LNCaP clone FGC (cell line): Measurements from ENCODE around the gene CLCN7.

Experiments used
- DNase-seq: peaks from one replicate; pipeline ENCODE4 v3.0.0-alpha.2; 2011; ENCODE audit warnings: low read depth
- H3K4me3 ChIP-seq: 2 replicates; pipeline ENCODE4 v1.5.1; 2011; ENCODE audit warnings: mild to moderate bottlenecking, low read depth, low read length, control low read depth
- TF ChIP-seq, protein P1 (sequence below): IDR thresholded peaks from 2 replicates; pipeline ENCODE4 v1.5.1; 2012; ENCODE audit warnings: mild to moderate bottlenecking; ENCODE audit not compliant: control insufficient read depth, insufficient read depth; ENCODE audit errors: extremely low read depth

Gene CLCN7

DNA sequence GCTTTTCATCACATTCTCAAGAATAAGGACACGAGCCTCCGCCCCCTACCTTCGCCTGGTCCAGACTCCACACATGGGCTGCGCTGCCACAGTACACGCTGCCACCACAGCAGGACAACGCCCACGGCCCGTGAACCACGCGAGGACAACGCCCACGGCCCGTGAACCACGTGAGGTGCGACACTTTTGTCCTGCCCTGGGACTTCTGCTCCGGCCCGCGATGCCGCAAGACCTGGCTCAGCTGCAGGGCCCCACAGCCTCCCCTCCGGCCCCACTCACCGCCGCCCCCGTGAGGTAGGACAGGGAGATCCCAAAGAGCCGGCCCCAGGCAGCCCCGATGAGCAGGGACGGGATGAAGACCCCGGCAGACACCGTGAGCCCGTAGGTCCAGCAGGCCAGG lies 24.6 kb downstream of the CLCN7 start:
- DNase-seq, result no peak
- TF ChIP-seq, protein P1, sequence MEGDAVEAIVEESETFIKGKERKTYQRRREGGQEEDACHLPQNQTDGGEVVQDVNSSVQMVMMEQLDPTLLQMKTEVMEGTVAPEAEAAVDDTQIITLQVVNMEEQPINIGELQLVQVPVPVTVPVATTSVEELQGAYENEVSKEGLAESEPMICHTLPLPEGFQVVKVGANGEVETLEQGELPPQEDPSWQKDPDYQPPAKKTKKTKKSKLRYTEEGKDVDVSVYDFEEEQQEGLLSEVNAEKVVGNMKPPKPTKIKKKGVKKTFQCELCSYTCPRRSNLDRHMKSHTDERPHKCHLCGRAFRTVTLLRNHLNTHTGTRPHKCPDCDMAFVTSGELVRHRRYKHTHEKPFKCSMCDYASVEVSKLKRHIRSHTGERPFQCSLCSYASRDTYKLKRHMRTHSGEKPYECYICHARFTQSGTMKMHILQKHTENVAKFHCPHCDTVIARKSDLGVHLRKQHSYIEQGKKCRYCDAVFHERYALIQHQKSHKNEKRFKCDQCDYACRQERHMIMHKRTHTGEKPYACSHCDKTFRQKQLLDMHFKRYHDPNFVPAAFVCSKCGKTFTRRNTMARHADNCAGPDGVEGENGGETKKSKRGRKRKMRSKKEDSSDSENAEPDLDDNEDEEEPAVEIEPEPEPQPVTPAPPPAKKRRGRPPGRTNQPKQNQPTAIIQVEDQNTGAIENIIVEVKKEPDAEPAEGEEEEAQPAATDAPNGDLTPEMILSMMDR, result no peak
- no peak overlapping the region for H3K4me3 ChIP-seq

DNA sequence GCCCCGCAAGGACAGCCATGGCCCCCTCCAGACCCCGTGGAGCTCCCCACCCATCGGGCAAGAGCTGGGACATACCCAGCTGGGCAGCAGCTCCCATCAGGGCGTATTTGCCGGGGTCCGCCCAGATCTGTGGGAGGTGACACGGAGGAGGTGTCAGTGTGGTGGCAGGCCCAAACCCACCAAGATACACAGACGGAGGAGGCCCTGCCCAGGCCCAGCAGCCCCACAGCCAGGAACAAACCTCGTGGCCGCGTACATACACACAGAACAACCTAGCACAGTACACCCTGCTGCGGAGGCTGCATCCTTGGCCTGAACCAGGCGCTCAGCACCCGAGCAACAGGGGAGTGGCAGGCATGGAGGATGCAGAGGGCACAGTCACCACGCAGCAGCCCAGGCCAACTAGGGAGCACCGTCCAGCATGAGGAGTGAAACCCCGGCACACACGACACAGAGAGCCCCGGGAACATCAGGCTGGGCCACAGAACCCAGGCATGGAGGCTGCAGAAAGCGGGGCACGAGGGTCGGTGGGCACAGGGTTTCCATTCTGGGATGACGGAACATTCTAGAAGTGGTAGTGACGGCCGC lies 25.5 kb downstream of the CLCN7 start:
- TF ChIP-seq, protein P1, result no peak
- H3K4me3 ChIP-seq, result no peak overlapping the region
- DNase-seq, result no peak

DNA sequence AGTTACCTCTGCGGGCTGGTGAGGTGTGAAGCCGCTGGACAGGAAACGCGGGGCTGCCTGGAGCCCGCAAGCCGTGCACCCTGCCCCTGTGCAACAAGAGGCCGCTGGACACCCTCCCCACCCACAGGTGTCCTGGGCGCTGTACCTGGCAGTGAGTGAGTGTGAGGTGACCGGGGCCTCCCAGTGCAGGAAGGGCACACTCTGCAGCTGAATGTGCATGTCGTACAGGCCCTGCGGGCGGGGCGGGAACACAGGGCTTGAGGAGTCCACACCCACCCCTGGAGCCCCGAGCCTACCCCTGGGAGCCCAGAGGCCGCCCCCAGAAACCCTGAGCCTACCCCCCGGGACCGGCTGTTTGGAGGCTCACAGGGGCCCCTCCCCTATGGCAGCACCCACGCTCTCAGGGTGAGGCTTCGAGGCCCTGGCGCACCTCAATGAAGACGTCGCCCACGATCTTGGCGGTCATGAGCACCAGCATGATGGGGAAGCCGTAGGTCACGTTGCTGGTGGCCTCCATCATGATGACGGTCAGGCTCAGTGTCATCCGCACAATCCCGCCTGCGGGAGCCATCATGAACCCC lies 26.2 kb downstream of the CLCN7 start:
- TF ChIP-seq, protein P1, result no peak
- no peak overlapping the region for H3K4me3 ChIP-seq
- no peak for DNase-seq

DNA sequence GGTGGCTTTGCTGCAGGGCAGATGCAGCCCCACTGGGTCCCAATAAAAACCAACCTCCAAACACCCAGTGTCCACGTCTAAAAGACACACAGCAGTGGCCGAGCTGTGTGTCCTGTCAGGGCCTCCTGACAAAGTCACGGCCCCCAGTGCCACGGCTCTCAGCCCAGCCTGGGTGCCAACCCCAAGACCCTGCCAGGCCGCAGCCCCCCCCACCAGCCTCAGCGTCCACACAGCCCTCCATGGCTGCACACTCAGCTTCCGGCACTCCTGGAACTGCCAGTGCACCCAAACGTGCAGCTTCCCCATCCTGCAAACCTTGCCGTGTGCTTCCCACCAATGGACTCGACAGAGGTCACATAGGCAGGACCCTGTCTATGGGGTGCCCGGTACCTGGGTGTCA lies 26.9 kb downstream of the CLCN7 start:
- DNase-seq, result no peak
- no peak overlapping the region for H3K4me3 ChIP-seq
- TF ChIP-seq, protein P1, result no peak

DNA sequence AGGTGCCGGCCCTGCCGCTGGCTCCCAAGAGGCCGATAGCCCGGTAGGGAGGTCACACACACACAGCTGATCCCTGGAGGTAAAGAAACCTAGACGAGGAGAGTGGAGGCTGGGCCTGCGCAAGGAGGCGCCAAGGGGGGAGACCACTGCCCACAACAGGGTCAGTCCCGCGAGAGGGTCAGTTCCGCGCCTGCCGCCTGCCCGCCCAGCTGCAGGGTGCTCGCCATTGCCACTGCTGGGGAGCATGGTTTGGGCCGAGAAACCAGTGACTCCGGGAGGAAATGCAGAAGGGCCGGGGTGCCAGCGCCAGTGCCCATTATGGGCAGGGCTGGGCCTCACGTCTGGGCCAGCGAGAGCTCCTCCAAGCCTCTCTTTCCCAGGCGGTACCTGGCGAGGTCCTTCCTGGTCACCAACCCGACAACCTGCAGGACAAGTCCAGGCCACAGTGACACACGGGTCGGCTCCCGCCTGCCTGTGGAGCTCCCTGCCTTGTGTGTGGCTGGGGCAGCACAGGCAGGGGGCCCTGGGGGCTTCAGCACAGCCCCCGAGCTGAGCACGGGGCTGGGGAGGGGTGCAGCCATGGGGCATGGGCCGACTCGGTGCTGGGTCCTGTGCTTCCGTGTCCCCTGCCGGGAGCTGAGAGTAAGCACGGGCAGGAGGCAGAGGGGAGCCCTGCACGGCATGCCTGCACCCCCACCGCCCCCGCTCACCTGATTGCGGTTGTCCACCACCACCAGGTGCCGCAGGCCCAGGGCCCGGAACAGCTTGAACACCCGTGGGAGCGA lies 28.3 kb downstream of the CLCN7 start:
- no peak for DNase-seq
- no peak overlapping the region for H3K4me3 ChIP-seq
- TF ChIP-seq, protein P1, result no peak

DNA sequence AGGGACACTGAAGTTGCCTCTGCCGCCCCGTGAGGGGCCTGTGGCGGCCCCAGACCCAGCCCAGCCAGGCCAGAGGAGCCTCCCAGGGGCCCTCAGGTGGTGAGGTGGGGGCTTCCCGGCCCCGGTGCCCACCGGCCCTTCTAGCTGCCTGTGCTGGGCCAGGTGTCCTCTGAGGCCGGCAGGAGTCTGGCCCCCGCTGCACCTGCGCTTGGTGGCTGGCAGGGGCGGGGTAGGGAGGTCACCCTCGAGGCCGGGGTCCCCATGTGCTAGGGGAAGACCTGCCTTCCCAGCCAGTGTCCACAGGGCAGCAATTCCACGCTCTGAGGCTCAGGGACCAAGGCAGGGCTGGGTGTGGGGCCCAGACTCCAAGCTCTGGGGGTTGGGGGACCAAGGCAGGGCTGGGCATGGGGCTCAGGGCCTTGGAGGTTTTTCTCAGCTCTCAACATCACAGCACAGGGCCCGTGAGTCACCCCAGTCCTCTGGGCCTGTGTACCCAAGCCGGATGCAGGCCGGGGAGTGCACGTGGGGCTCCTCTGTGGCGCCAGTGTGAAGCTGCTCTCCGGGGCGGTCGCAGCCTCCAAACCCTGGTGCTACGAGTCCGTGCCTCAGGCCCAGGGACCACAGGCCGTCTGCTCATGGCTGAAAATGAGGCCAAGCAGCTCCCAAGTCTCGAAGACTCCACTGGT lies 29.2 kb downstream of the CLCN7 start:
- no peak for DNase-seq
- no peak overlapping the region for H3K4me3 ChIP-seq
- TF ChIP-seq, protein P1, result no peak
